HTERT RPE-1 (cell line): ENCODE measurements around the gene KRT37.

ENCODE experiments used
- in situ Hi-C: fragments of 300-500 bp; cut with MboI; formaldehyde crosslinking; loops from 4 replicates; pipeline ENCODE4 v1.14.3; 2020; ENCODE audit warnings: low sequenced_read_pairs

The KRT37 gene

GRCh38 chr17:41424111-41424635 is at the start of gene KRT37:
KRT37 (minus strand) TSS chr17:41424585; CDS start chr17:41424523, 62 bp downstream.
- in situ Hi-C loops: no loop called here

- in situ Hi-C loops: no loop called here
Observed at GRCh38 chr17:41468346-41468745, 44.0 kb upstream of the KRT37 start.

DNA sequence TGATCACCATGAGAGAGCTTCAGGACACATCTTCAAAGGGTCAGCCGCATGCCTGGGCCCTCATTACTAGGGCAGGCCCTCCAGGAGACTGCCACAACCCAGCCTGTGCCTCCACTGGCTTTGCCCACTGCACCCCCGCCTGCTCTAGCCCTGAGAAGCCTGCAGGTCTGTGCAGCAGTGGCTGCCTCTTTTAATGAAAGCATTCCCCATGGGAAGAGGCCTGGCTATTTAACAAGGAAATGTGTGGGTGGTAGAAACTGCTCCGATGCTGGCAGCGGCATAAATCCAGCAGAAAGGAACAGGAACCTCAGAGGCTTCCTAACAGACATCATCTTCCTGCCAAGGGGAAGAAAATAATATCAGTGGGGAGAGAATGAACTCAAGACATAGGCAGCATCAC is 43.2 kb upstream of the KRT37 start:
- in situ Hi-C loops: no loop called here

- in situ Hi-C loops: no loop called here
Observed at GRCh38 chr17:41466988-41467387, 42.6 kb upstream of the KRT37 start, which contains the start of gene KRT32. KRT32 (minus strand) TSS chr17:41467386; CDS start chr17:41467325, 61 bp downstream.

- in situ Hi-C loops: no loop called here
Observed at GRCh38 chr17:41464682-41465081, 40.3 kb upstream of the KRT37 start.

- in situ Hi-C loops: no loop called here
Observed at GRCh38 chr17:41464173-41464572, 39.8 kb upstream of the KRT37 start.

GRCh38 chr17:41463746-41464145 is 39.4 kb upstream of the KRT37 start:
- in situ Hi-C loops: no loop called here

DNA sequence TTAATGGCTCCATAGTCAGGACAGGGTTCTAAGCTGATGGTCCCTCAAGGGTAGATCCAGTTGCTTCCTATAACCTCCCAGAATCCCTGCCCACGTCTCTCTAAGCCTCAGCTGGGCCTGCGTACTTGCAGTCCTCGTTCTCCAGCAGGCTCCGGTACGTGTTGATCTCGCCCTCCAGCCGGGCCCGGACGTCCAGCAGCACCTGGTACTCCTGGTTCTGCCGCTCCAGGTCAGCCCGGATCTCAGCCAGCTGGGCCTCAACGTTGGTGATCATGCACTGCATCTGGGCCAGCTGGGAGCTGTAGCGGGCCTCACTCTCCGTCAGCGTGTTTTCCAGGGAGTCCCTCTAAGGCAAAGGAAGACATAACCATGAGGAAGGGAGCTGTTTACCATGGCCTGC is 38.3 kb upstream of the KRT37 start:
- in situ Hi-C loops: no loop called here

GRCh38 chr17:41457676-41458075 is 33.3 kb upstream of the KRT37 start:
- in situ Hi-C loops: no loop called here

DNA sequence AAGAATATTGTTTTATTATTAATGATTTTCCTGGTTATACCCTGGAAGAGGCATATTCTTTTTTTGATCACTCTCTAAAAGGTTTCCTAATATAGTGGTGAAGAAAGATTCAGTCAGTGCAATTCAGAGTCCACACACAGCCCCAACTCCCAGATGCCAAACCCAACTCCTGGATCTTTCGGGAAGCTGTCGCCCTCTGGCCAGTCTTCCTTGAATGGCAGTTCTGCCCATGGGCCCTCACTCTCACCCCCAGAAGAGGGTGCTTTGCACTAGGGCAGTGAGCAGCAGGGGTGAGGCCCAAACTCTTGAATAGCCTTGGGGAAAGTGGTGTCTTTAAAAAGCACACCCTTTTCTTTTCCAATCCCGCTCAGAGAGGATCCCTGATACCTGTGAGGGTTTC is 31.8 kb upstream of the KRT37 start:
- in situ Hi-C loops: no loop called here

- in situ Hi-C loops: no loop called here
Observed at GRCh38 chr17:41455236-41455635, 30.9 kb upstream of the KRT37 start.

- in situ Hi-C loops: no loop called here
Observed at GRCh38 chr17:41453066-41453465, 28.7 kb upstream of the KRT37 start.

DNA sequence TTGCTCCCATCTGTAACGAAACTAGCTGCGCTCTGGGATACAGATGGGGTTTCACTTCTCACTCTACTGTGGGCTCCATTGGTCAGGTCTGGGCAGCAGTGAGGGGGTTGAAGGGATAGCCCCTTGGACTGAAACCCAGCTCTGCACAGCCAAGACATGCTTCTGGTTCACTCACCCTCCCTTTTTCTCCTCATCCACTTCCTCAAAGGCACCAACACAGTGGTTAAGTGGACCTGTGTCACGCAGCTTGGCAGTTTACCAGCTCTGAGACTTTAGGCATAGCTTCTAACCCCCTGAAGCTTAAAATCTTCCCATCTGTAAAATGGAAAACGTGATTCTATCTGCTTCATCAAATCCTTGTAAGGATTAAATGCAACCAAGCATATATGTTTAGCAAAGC is 27.9 kb upstream of the KRT37 start:
- in situ Hi-C loops: no loop called here

DNA sequence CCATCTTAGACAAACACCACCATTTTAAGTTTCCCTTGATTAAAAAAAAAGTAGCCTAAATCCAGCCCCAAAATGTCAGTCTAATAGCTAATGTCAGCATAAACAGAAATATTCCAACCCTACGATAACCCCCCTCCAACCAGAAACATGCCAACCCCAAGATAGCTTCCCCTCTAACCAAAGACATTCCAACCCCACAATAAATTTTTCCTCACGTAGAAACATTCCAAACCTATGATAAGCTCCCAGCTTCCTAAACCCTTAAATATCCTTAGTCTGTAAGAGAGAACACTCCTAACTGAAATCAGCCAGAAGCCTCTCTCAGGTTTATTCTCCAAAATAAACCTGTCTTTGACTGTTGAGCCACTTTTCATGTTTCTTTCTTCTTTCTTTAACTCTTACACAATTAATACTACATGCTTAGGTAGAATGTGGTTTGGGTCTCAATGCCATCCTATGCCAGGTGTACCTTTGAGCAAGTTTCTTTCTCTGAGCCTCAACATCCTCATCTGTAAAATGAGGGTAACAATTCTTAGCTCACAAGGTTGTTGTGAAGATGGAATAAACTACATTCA is 26.9 kb upstream of the KRT37 start:
- in situ Hi-C loops: no loop called here

- in situ Hi-C loops: no loop called here
Observed at GRCh38 chr17:41449008-41449407, 24.6 kb upstream of the KRT37 start.

DNA sequence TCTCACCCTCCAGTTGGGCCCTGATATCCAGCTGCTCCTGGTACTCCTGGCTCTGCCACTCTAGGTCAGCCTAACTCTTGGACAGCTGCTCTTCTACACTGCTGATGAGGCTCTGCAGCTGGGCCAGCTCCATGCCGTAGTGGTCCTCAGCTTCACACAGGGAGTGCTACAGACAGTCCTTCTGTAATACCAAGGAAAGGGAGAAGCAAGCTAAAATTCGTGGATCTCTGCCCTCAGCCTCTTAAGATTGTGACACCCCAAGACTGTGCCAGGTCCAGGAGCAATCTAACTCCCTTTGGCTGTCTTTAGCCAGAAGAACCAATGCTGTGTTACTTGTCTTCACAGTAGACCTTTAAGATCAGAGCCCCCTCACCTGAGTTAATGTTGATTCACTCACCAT is 24.1 kb upstream of the KRT37 start:
- in situ Hi-C loops: no loop called here

GRCh38 chr17:41446806-41447205 is 22.4 kb upstream of the KRT37 start:
- in situ Hi-C loops: no loop called here

DNA sequence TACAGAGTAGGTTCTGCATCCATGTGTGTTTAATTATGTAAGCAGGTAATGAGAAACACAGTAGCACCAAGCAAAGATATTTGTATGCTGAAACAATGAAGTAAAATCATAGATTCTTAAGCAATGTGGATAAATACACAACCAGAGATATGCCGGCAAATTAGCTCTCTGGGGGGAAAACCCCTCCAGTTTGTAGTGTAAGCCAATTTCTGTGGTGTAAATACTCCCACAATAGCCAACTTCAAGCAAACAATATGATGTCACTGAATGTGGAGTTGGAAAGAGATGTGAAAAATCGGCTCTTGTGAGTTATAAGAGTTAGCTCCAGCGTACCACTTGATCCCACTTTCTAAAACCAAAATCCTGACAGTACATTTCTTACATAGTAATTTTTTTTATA is 20.3 kb upstream of the KRT37 start:
- in situ Hi-C loops: no loop called here

- in situ Hi-C loops: no loop called here
Observed at GRCh38 chr17:41444186-41444585, 19.8 kb upstream of the KRT37 start.

GRCh38 chr17:41442739-41443138 is 18.4 kb upstream of the KRT37 start:
- in situ Hi-C loops: no loop called here

DNA sequence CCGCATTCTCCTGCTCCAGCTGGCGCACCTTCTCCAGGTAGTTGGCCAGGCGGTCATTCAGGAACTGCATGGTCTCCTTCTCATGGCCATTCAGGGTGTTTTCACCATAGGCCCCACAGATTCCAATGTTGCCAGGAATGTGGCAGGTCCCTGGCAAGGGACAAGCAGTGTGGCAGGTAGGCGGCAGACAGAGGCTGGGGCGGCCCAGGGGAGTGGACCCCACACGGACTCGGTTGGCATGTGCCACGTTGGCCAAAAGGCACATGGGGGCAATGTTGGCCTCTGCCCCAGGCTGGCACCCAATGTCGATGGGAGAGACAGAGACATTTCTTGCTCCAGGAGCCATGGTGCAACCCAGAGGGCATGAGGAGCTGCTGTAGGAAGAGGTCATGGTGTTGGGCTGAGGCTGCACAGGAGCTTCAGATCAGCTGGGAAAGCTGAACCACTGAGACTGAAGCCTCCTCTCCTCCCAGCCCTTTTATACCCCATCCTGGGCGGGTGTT is 16.2 kb upstream of the KRT37 start, which contains the start of gene KRT38:
TSS of gene KRT38 (minus strand) at position 453 of the 503 bp plus-strand sequence. CDS start at position 391, 62 bp downstream.
- in situ Hi-C loops: no loop called here

- in situ Hi-C loops: no loop called here
Observed at GRCh38 chr17:41439375-41439774, 15.0 kb upstream of the KRT37 start.

- in situ Hi-C loops: no loop called here
Observed at GRCh38 chr17:41437769-41438168, 13.4 kb upstream of the KRT37 start.
